Heart right ventricle (tissue), 16 donors: Measurements from ENCODE around the gene SPECC1. TPM values are rescaled to one million over a fixed set of nuclear protein-coding genes. Genes with fewer than 3 reads are reported as not detected.
"Not testable (repeated sequence)": the region's sequence is repeated elsewhere in the genome, so short reads cannot be mapped to it uniquely, and the experiment has no call there.

Experiments
- ATAC-seq, 8 donors: fragments of 200-7000 bp; cut with Tn5 transposase; one replicate each; pipeline ENCODE4 v1.9.1; 2020; ENCODE audit warnings: mild to moderate bottlenecking in 8 of 8, moderate library complexity in 8 of 8, moderate number of reproducible peaks in 1 of 8
- DNase-seq, 2 donors: peaks; one replicate each; pipeline ENCODE4 v3.0.0-alpha.2; 2020
- H3K27ac ChIP-seq, 10 donors: fragments of 200-600 bp; sonication (generic) in 2 of 10; one replicate each; pipeline versions ENCODE4 v1.5.0 to v1.8.0; 2020 to 2022; ENCODE audit warnings: mild to moderate bottlenecking in 3 of 10
- H3K27me3 ChIP-seq, 7 donors: fragments of 200-600 bp; one replicate each; pipeline ENCODE4 v1.8.0; 2021 to 2022; ENCODE audit warnings: mild to moderate bottlenecking in 2 of 7
- H3K36me3 ChIP-seq, 9 donors: fragments of 200-600 bp; sonication (generic) in 1 of 9; one replicate each; pipeline versions ENCODE4 v1.5.0 to v1.8.0; 2020 to 2022; ENCODE audit warnings: mild to moderate bottlenecking in 2 of 9
- H3K4me1 ChIP-seq, 9 donors: fragments of 200-600 bp; sonication (generic) in 1 of 9; one replicate each; pipeline versions ENCODE4 v1.5.0 to v1.8.0; 2020 to 2022; ENCODE audit warnings: mild to moderate bottlenecking in 4 of 9
- H3K4me3 ChIP-seq, 10 donors: fragments of 200-600 bp; sonication (generic) in 2 of 10; one replicate each; pipeline versions ENCODE4 v1.5.0 to v1.8.0; 2020 to 2022; ENCODE audit warnings: mild to moderate bottlenecking in 7 of 10, moderate library complexity in 2 of 10
- H3K9me3 ChIP-seq, 11 donors: fragments of 200-600 bp in 10 of 11; sonication (generic) in 2 of 11; one replicate each; pipeline versions ENCODE4 v1.5.0 to v1.8.0; 2013 to 2022; ENCODE audit warnings: mild to moderate bottlenecking in 2 of 11, control low read depth in 1 of 11, moderate library complexity in 1 of 11
- WGBS, 2 donors: extraction: QIAGEN DNeasy Blood & Tissue Kit; methylation state at CpG; one replicate each; pipeline ENCODE4 v1.1.7; 2013; ENCODE audit warnings: inconsistent platforms in 1 of 2; 5-methylcytosine and 5-hydroxymethylcytosine counted together
- intact Hi-C, 10 donors: fragments of 100-400 bp; cut with DNase I; formaldehyde crosslinking; loops; one replicate each; pipeline versions ENCODE4 v1.11.1 to v1.14.2; 2022
- polyA plus RNA-seq, 2 donors: library from polyadenylated mRNA; stranded (reverse); fragments of 200-250 nt; gene quantifications; one replicate each; pipeline ENCODE4 v1.2.3, GENCODE V29; 2013
- total RNA-seq, 10 donors: library from RNA; stranded (reverse); fragmentation: NEBNext Ultra II Directional in 3 of 10; extraction: Animal tissue kit (Norgen Biotek cat#: 25700) in 3 of 10; gene quantifications; one replicate each; pipeline versions ENCODE4 v1.2.1 to v1.2.4, GENCODE V29; 2021 to 2023
- TF ChIP-seq, protein P1 (sequence below), 9 donors: fragments of 200-600 bp; sonication (generic) in 2 of 9; IDR thresholded peaks; one replicate each; pipeline versions ENCODE4 v1.5.0 to v1.8.0; 2021 to 2022; ENCODE audit warnings: antibody characterized with exemption in 9 of 9, mild to moderate bottlenecking in 5 of 9, moderate library complexity in 1 of 9
- donor health status: Arrhythmogenic right ventricular cardiomyopathy.
- donor health status: ischemic (EF 13 %, LVEDD 7.1; RV severe dilation, severe dysfunction).
- donor health status: healthy with polysubstance abuse.
- donor health status: DM: no; HTN: yes; CAD: no.
- donor health status: DM: no; HTN: no; CAD: no.
- donor health status: ischemic (EF 25% LVEDD 6.9; RV normal size, moderate dysfunction).
- donor health status: ischemic (EF 25% LVEDD 5.7; RV mildly dilated, moderate dysfunction).
- donor health status: healthy.
- donor health status: DM: yes; HTN: yes; CAD: no.
- donor health status: Ischemic cardiomyopathy.
- donor health status: ischemic (EF 35%, LVEDD 5.7; RV mildly dilated, moderate dysfunction).
- donor health status: nonischemic (EF 11% LVEDD 7.7; RV severe dilation, severe dysfunction).
- donor health status: DM: yes; HTN: yes; CAD: no.
- donor health status: PGD.
- donor health status: ischemic (EF 29% LVEDD 5.4; RV normal size, mild dysfunction).
- donor health status: nonischemic (EF 23%, LVEDD 6.1; RV moderate dilation, normal function).

Gene SPECC1
- total and polyA plus RNA-seq, 12 donors: 2.9 to 15.2 (median 8.5) TPM

DNA sequence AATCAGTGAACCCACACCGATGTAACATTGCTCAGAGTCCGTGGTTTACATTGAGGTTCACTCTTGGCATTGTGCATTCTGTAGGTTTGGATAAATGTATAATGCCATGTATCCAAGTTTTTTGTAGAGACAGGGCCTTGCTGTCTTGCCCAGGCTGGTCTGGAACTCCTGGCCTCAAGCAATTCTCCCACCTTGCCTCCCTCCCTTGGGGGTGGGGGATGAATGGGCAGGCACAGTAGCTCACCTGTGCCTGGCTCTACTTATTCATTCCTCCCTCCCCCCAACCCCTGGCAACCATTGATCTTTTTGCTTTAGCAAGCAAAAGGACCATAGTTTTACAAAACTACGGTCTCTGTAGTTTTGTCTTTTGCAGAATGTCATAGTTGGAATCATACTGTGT, 181.4 kb downstream of the SPECC1 start:
- Histone ChIP-seq H3K36me3 (no peaks in the 10 kb centered on the region), H3K9me3 (peaks cover 0 to 7% (median 0%) of the 10 kb centered on the region in 11 donors), H3K4me1 (peaks cover 0 to 24% (median 0%) of the 10 kb centered on the region in 9 donors), H3K27me3 (no peaks in the 10 kb centered on the region), H3K4me3 (no peak overlapping the region), H3K27ac (no peak overlapping the region)
- 88 to 89% methylated on average over 3 of the region's 3 CpGs for WGBS, 2 donors
- DNase-seq: no peak
- ATAC-seq: no peak
- TF ChIP-seq, protein P1, sequence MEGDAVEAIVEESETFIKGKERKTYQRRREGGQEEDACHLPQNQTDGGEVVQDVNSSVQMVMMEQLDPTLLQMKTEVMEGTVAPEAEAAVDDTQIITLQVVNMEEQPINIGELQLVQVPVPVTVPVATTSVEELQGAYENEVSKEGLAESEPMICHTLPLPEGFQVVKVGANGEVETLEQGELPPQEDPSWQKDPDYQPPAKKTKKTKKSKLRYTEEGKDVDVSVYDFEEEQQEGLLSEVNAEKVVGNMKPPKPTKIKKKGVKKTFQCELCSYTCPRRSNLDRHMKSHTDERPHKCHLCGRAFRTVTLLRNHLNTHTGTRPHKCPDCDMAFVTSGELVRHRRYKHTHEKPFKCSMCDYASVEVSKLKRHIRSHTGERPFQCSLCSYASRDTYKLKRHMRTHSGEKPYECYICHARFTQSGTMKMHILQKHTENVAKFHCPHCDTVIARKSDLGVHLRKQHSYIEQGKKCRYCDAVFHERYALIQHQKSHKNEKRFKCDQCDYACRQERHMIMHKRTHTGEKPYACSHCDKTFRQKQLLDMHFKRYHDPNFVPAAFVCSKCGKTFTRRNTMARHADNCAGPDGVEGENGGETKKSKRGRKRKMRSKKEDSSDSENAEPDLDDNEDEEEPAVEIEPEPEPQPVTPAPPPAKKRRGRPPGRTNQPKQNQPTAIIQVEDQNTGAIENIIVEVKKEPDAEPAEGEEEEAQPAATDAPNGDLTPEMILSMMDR (IDR thresholded peaks at IDR 0.05): no peak
- intact Hi-C loops: no loop called here

DNA sequence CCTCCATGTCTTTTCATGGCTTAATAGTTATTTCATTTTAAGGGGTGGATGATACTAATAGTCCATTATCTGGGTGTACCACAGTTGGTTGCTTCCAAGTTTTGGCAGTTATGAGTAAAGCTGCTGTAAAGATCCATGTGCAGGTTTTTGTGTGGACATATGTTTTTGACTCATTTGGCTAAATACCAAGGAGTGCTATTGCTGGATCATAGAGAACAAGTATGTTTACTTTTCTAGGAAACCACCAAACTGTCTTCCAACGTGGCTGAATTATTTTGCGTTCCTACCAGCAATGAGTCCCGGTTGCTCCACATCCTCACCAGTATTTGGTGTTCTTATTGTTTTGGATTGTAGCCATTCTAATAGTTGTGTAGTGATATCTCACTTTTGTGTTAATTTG, 181.9 kb downstream of the SPECC1 start:
- DNase-seq: no peak
- intact Hi-C loops: no loop called here
- Histone ChIP-seq H3K4me1 (peaks cover 0 to 24% (median 0%) of the 10 kb centered on the region in 9 donors), H3K27me3 (no peaks in the 10 kb centered on the region), H3K27ac (no peak overlapping the region), H3K36me3 (no peaks in the 10 kb centered on the region), H3K9me3 (peaks cover 0 to 11% (median 0%) of the 10 kb centered on the region in 11 donors), H3K4me3 (no peak overlapping the region)
- ATAC-seq: no peak
- TF ChIP-seq, protein P1 (IDR thresholded peaks at IDR 0.05): no peak
- 63 to 72% methylated on average over 3 of the region's 3 CpGs for WGBS, 2 donors

DNA sequence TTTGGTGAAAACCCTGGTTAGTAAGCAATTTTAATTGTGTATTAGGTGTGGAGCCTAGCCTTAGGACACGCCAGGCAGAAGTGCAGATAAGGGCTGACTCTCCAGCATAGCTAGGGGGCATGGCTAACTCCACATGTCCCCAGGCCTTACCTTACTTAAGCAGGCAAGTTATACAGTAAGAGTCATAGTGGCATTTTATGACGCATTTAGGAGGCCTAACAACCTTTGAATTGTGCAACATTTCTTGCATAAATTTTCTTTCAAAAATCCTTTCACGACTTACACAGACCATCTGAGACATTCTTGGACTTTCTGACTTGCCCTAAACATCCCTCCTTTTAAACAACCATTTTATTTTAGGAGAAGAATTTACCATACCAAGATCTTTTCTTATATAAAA, 187.1 kb downstream of the SPECC1 start:
- DNase-seq, ATAC-seq: not testable (repeated sequence)

DNA sequence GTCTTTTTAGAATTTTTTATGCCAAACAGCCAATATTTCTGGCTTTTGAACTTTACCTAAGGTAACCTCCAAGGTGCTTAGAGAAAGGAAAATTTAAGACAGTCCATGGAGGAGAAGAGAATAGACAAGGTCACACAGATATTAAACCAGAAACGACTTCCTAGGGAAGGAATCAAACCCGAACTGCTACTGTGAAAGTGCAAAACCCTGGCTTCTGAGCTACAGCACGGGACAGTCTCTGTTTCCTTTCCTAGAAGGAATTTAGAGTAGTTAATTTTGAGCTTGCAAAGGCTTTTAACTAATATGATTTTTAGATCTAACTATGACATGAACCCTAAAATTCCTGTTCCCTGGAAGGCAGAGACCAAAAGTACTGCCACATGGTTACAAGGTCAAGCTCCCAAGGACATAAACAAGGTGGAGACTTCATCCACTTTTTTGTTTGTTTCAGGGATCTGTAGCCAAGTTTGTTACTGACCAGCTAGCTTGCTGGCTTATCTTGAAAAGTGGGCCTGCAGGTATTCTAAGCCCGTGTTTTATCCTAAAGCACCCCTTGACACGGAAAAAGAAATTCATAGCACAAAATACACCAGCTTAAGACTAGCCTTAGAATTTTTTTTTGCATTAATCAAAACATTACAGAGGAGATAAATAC, 188.2 kb downstream of the SPECC1 start:
- intact Hi-C loops: no loop called here
- Histone ChIP-seq H3K36me3 (no peaks in the 10 kb centered on the region), H3K27ac (no peak overlapping the region), H3K4me3 (no peak overlapping the region), H3K9me3 (peaks cover 0 to 34% (median 0%) of the 10 kb centered on the region in 11 donors), H3K27me3 (no peaks in the 10 kb centered on the region), H3K4me1 (peaks cover 0 to 8% (median 0%) of the 10 kb centered on the region in 9 donors)
- no peak for ATAC-seq
- WGBS, 2 donors: 85 to 86% methylated on average over 5 of the region's 5 CpGs
- TF ChIP-seq, protein P1 (IDR thresholded peaks at IDR 0.05): no peak
- no peak for DNase-seq

More for the DNA sequence above, 187.1 kb downstream of the SPECC1 start:
- WGBS, 2 donors: 94% methylated on average over 3 of the region's 3 CpGs
- H3K27me3 ChIP-seq, H3K27ac ChIP-seq, H3K4me3 ChIP-seq, intact Hi-C loops, H3K36me3 ChIP-seq: not testable (repeated sequence)
- peaks cover 0 to 12% (median 0%) of the 10 kb centered on the region in 9 donors for H3K4me1 ChIP-seq
- H3K9me3 ChIP-seq: peaks cover 0 to 34% (median 0%) of the 10 kb centered on the region in 11 donors
